HG02571 (cell line): Measurements from ENCODE around the gene PSMD2.
A peak's percentile ranks its signal among the peaks of the same experiment; 100 is the strongest.
"Not testable (repeated sequence)": the region's sequence is repeated elsewhere in the genome, so short reads cannot be mapped to it uniquely, and the experiment has no call there.

Source experiments
- ATAC-seq: cut with Tn5 transposase; IDR thresholded peaks from one replicate; pipeline ENCODE4 v1.9.1; 2021; ENCODE audit warnings: mild to moderate bottlenecking, moderate library complexity; ENCODE audit not compliant: unreplicated experiment

PSMD2 gene

GRCh38 chr3:184298759-184299487 lies at the start of gene PSMD2:
Gene PSMD2 (plus strand): TSS chr3:184299241. CDS start chr3:184299267, 26 bp downstream.
- ATAC-seq, result peak; percentile 88

- peak; percentile 89 for ATAC-seq
Measured at GRCh38 chr3:184249412-184250166, 49.5 kb upstream of the PSMD2 start, which contains the start of gene EEF1AKMT4. Gene EEF1AKMT4 (plus strand): TSS chr3:184249672. CDS start chr3:184249695, 23 bp downstream.

- ATAC-seq, result peak; percentile 59
Measured at GRCh38 chr3:184250167-184250828, 48.7 kb upstream of the PSMD2 start.

- no peak for ATAC-seq
Measured at GRCh38 chr3:184255291-184256039, 43.6 kb upstream of the PSMD2 start.

- ATAC-seq, result no peak
Measured at GRCh38 chr3:184257083-184257915, 41.7 kb upstream of the PSMD2 start.

- no peak for ATAC-seq
Measured at GRCh38 chr3:184258926-184259325, 40.1 kb upstream of the PSMD2 start.

- no peak for ATAC-seq
Measured at GRCh38 chr3:184259396-184259877, 39.6 kb upstream of the PSMD2 start.

- no peak for ATAC-seq
Measured at GRCh38 chr3:184259878-184260723, 38.9 kb upstream of the PSMD2 start.

- ATAC-seq, result no peak
Measured at GRCh38 chr3:184260724-184261269, 38.2 kb upstream of the PSMD2 start.

GRCh38 chr3:184261270-184261853 lies 37.7 kb upstream of the PSMD2 start, which contains the start of gene CAMK2N2:
Gene CAMK2N2 (minus strand): TSS chr3:184261553. CDS start chr3:184261285, 268 bp downstream.
- ATAC-seq, result no peak

- no peak for ATAC-seq
Measured at GRCh38 chr3:184261854-184262763, 36.9 kb upstream of the PSMD2 start.

- ATAC-seq, result no peak
Measured at GRCh38 chr3:184262764-184263179, 36.3 kb upstream of the PSMD2 start.

- not testable (repeated sequence) for ATAC-seq
Measured at GRCh38 chr3:184267249-184267648, 31.8 kb upstream of the PSMD2 start.

- ATAC-seq, result no peak
Measured at GRCh38 chr3:184272269-184272668, 26.8 kb upstream of the PSMD2 start.

GRCh38 chr3:184275381-184275701 lies 23.7 kb upstream of the PSMD2 start:
- no peak for ATAC-seq

GRCh38 chr3:184275961-184276910 lies 22.8 kb upstream of the PSMD2 start, which contains the start of gene ECE2:
Gene ECE2 (plus strand): TSS chr3:184276022. CDS start chr3:184276154, 132 bp downstream.
- no peak for ATAC-seq
